HCEC 1CT (cell line): ENCODE data around the gene RCOR1.
A peak's percentile ranks its signal among the peaks of the same experiment; 100 is the strongest.
"Not testable (repeated sequence)": the region's sequence is repeated elsewhere in the genome, so short reads cannot be mapped to it uniquely, and the experiment has no call there.

ENCODE experiments used
- DNase-seq: peaks from one replicate; pipeline ENCODE4 v3.0.0-alpha.2; 2017

RCOR1 gene

GRCh38 chr14:102630881-102631280 is 38.4 kb downstream of the RCOR1 start:
- no peak for DNase-seq

GRCh38 chr14:102633906-102634595 is 41.6 kb downstream of the RCOR1 start:
- DNase-seq: no peak

- not testable (repeated sequence) for DNase-seq
These were observed 47.2 kb downstream of the RCOR1 start for GRCh38 chr14:102639611-102640010.

- no peak for DNase-seq
These were observed 52.1 kb downstream of the RCOR1 start for GRCh38 chr14:102644523-102644922.

GRCh38 chr14:102645746-102646440 is 53.4 kb downstream of the RCOR1 start:
- DNase-seq: no peak

- no peak for DNase-seq
These were observed 54.2 kb downstream of the RCOR1 start for GRCh38 chr14:102646615-102647014.

- DNase-seq: no peak
These were observed 59.7 kb downstream of the RCOR1 start for GRCh38 chr14:102652194-102652593.

GRCh38 chr14:102654298-102654697 is 61.8 kb downstream of the RCOR1 start:
- DNase-seq: no peak

GRCh38 chr14:102655137-102655536 is 62.7 kb downstream of the RCOR1 start:
- DNase-seq: peak; percentile 41

- DNase-seq: peak; percentile 55
These were observed 67.3 kb downstream of the RCOR1 start for GRCh38 chr14:102659797-102660196.

GRCh38 chr14:102661614-102662013 is 69.2 kb downstream of the RCOR1 start:
- DNase-seq: no peak

GRCh38 chr14:102662636-102663430 is 70.4 kb downstream of the RCOR1 start:
- DNase-seq: no peak

GRCh38 chr14:102663440-102663839 is 71.0 kb downstream of the RCOR1 start:
- DNase-seq: no peak

GRCh38 chr14:102665621-102666020 is 73.2 kb downstream of the RCOR1 start:
- DNase-seq: no peak

GRCh38 chr14:102666635-102667034 is 74.2 kb downstream of the RCOR1 start:
- peak; percentile 10 for DNase-seq

- no peak for DNase-seq
These were observed 75.3 kb downstream of the RCOR1 start for GRCh38 chr14:102667703-102668102.

GRCh38 chr14:102668291-102668873 is 75.9 kb downstream of the RCOR1 start:
- no peak for DNase-seq

GRCh38 chr14:102671410-102671809 is 79.0 kb downstream of the RCOR1 start:
- DNase-seq: no peak

GRCh38 chr14:102672410-102672960 is 80.0 kb downstream of the RCOR1 start:
- DNase-seq: no peak

- no peak for DNase-seq
These were observed 82.9 kb downstream of the RCOR1 start for GRCh38 chr14:102675396-102675795.

GRCh38 chr14:102678394-102678793 is 85.9 kb downstream of the RCOR1 start:
- DNase-seq: no peak

GRCh38 chr14:102683399-102684297 is 91.2 kb downstream of the RCOR1 start:
- no peak for DNase-seq
